ENCODE results near the gene CCSER1.
"Not testable (repeated sequence)": the region's sequence is repeated elsewhere in the genome, so short reads cannot be mapped to it uniquely, and the experiment has no call there.

The CCSER1 gene

DNA sequence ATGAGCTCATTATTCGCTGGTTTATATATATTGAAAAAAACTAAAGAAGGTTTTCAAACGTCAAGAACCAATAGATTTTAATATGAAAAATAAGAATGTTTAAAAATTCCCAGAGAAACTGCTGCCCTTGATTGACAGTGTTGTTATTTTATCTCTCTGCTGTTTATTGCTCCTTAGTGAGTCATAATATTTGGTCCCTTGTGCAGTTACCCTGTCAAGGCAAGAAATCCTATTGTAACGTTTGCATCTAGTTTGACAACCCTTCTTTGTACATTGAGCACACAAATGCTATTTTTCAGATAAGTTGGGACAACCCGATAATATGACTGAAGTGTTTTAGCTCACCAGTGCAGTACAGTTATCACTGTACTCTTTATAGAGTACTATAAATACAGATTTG, 349.4 kb downstream of the CCSER1 start:
- peaks cover 3% of the 10 kb centered on the region for H3K9me3 ChIP-seq (ENCODE audit: severe bottlenecking)
- H3K27ac ChIP-seq: no peak overlapping the region
- no peaks in the 10 kb centered on the region for H3K36me3 ChIP-seq
- DNase-seq: no peak
- H3K4me3 ChIP-seq (ENCODE audit: low read depth, low read length): no peak overlapping the region
- H3K27me3 ChIP-seq (ENCODE audit: insufficient read depth, low read depth, severe bottlenecking): no peaks in the 10 kb centered on the region
- TF ChIP-seq, protein P1, sequence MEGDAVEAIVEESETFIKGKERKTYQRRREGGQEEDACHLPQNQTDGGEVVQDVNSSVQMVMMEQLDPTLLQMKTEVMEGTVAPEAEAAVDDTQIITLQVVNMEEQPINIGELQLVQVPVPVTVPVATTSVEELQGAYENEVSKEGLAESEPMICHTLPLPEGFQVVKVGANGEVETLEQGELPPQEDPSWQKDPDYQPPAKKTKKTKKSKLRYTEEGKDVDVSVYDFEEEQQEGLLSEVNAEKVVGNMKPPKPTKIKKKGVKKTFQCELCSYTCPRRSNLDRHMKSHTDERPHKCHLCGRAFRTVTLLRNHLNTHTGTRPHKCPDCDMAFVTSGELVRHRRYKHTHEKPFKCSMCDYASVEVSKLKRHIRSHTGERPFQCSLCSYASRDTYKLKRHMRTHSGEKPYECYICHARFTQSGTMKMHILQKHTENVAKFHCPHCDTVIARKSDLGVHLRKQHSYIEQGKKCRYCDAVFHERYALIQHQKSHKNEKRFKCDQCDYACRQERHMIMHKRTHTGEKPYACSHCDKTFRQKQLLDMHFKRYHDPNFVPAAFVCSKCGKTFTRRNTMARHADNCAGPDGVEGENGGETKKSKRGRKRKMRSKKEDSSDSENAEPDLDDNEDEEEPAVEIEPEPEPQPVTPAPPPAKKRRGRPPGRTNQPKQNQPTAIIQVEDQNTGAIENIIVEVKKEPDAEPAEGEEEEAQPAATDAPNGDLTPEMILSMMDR (IDR thresholded peaks at IDR 0.05; ENCODE audit: low read depth, low read length): no peak

DNA sequence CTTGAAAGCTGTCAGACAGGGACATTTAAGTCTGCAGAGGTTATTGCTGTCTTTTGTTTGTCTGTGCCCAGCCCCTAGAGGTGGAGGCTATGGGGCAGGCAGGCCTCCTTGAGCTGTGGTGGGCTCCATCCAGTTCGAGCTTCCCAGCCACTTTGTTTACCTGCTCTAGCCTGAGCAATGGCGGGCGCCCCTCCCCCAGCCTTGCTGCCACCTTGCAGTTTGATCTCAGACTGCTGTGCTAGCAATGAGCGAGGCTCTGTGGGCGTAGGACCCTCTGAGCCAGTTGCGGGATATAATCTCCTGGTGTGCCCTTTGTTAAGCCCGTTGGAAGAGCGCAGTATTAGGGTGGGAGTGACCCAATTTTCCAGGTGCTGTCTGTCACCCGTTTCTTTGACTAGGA, 357.7 kb downstream of the CCSER1 start:
- not testable (repeated sequence) for H3K27me3 ChIP-seq (ENCODE audit: insufficient read depth, low read depth, severe bottlenecking); H3K9me3 ChIP-seq (ENCODE audit: severe bottlenecking); DNase-seq; H3K27ac ChIP-seq; H3K36me3 ChIP-seq; H3K4me3 ChIP-seq (ENCODE audit: low read depth, low read length)

DNA sequence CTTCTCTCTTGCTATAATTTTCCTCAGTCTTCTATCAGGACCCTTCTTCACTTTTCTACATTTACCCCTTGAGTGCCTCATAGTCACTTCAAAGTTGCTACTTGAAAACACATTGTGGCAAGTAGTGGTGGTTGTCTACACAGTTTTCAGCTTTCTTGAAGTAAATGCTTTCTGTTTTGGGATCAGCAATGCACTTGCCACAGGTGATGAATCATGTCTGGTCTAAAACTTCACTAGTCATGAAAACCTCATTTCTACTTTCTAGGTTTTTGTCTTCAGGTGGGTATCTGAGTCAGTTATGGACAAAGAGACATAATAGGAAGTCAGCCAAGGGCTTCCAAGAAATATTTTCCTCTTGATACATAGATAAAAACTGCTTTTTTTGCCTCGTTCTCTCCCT, 359.2 kb downstream of the CCSER1 start:
- DNase-seq: no peak
- TF ChIP-seq, protein P1 (IDR thresholded peaks at IDR 0.05; ENCODE audit: low read depth, low read length): no peak
- no peak overlapping the region for H3K4me3 ChIP-seq (ENCODE audit: low read depth, low read length)
- no peaks in the 10 kb centered on the region for H3K27me3 ChIP-seq (ENCODE audit: insufficient read depth, low read depth, severe bottlenecking)
- no peak overlapping the region for H3K27ac ChIP-seq
- peaks cover 11% of the 10 kb centered on the region for H3K9me3 ChIP-seq (ENCODE audit: severe bottlenecking)
- H3K36me3 ChIP-seq: no peaks in the 10 kb centered on the region

DNA sequence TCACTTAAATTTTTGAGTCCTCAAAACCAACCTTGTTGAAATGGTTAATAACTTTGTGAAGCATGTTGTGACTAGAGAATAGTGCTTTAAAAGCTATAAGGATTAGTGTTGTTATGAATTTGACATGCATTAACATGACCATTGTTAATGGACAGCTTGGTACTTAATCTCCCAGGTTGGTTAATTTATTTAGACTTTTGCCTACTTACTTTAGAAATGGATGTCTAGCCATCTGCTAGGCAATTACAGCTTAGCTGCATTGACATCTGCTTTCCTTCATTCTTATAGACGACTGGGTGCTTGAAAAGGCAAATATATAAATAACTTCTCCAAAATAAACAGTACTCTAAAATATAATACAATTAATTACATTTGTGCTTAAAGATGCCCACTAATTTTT, 368.0 kb downstream of the CCSER1 start:
- TF ChIP-seq, protein P1 (IDR thresholded peaks at IDR 0.05; ENCODE audit: low read depth, low read length): no peak
- H3K4me3 ChIP-seq (ENCODE audit: low read depth, low read length): no peak overlapping the region
- peak overlapping the region; percentile 68 for H3K27ac ChIP-seq
- no peaks in the 10 kb centered on the region for H3K36me3 ChIP-seq
- H3K9me3 ChIP-seq (ENCODE audit: severe bottlenecking): peaks cover 23% of the 10 kb centered on the region
- peak; percentile 18 for DNase-seq
- no peaks in the 10 kb centered on the region for H3K27me3 ChIP-seq (ENCODE audit: insufficient read depth, low read depth, severe bottlenecking)

DNA sequence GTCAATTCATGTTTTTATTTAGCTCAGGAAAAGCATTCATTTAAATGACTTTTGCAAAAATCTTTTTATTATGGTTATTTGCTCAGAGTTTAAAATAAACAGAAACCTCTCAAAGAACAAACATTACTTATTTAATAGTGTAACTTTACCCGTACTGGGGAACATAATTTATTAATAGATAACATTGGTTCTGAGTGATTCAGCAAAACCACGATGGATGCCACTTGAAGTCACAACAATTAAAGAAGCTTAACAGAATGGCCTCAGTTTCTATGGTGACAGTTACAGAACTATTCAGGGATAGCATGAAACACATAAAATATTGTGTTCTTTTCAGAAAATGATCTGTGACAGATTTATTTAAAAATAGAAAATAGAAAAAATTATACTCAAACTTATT, 368.7 kb downstream of the CCSER1 start:
- Histone ChIP-seq H3K27ac (peak overlapping the region; percentile 68), H3K27me3 (ENCODE audit: insufficient read depth, low read depth, severe bottlenecking) (no peaks in the 10 kb centered on the region), H3K9me3 (ENCODE audit: severe bottlenecking) (peaks cover 19% of the 10 kb centered on the region), H3K36me3 (no peaks in the 10 kb centered on the region), H3K4me3 (ENCODE audit: low read depth, low read length) (no peak overlapping the region)
- DNase-seq: no peak
- TF ChIP-seq, protein P1 (IDR thresholded peaks at IDR 0.05; ENCODE audit: low read depth, low read length): no peak

DNA sequence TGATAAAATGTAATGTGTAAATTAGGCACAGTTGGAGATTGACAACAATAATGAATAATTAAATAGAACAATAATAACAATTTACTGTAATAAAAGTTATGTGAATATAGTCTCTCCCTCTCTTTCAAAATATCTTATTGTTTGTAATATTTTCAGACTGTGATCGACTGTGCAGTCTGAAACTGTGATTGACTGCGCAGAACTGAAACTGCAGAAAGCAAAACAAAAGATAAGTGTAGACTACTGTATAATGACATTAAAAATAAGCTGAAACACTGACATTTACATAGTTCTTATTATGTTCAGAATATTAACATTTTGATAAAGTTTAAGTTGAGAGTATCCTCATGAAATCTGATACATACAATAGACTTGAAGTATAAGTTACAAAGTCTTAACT, 371.0 kb downstream of the CCSER1 start:
- Histone ChIP-seq H3K4me3 (ENCODE audit: low read depth, low read length) (no peak overlapping the region), H3K36me3 (no peaks in the 10 kb centered on the region), H3K27ac (no peak overlapping the region), H3K27me3 (ENCODE audit: insufficient read depth, low read depth, severe bottlenecking) (no peaks in the 10 kb centered on the region), H3K9me3 (ENCODE audit: severe bottlenecking) (peaks cover 19% of the 10 kb centered on the region)
- TF ChIP-seq, protein P1 (IDR thresholded peaks at IDR 0.05; ENCODE audit: low read depth, low read length): no peak
- DNase-seq: no peak

Measured in WERI-Rb-1 (cell line).